NCI-H146 treated with DMSO at 0.1 percent for 48 hours (cell line): ENCODE measurements around the gene IKBKG.
"Not testable (repeated sequence)": the region's sequence is repeated elsewhere in the genome, so short reads cannot be mapped to it uniquely, and the experiment has no call there.

ENCODE experiments used
- DNase-seq: peaks from one replicate; lab custom pipeline; 2025; ENCODE audit not compliant: unreplicated experiment; lab: John Stamatoyannopoulos, UW

Gene IKBKG

DNA sequence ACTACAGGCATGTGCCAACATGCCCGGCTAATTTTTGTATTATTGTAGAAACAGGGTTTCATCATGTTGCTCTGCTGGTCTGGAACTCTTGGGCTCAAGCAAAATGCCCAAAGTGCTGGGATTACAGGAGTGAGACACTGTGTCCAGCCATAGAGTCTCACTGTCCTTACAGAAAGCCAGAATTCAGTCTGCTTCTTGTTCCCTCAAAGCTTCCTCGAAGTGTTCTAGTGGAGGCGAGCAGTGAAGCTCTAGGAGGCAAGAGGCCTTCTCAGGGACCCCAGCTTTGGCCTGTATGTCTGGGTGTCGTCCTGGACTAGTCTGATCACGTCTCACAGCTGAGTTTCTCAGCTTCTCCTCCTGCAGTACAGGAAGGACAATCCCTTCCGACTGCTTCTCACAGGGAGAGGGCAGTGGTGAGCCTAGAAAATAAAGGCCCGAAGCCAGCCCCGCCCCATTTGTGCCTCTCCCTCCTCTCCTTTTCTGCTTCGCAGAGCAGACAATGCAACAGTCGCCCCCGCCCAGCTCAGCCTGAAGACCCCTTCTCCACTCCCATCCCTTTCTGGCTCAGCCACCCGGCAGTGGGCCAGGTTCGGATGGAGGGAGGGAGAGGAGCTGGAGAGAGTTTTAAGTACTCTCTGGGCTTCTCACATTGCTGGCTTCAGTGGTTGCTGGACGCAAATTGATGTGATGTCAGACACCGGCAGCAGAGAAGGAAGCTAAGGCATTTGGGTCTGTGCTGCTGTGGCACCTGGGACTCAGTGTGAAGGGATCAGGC is 20.3 kb upstream of the IKBKG start:
- DNase-seq: peak; percentile 55

GRCh38 chrX:154529206-154529612 is 18.2 kb upstream of the IKBKG start:
- no peak for DNase-seq

DNA sequence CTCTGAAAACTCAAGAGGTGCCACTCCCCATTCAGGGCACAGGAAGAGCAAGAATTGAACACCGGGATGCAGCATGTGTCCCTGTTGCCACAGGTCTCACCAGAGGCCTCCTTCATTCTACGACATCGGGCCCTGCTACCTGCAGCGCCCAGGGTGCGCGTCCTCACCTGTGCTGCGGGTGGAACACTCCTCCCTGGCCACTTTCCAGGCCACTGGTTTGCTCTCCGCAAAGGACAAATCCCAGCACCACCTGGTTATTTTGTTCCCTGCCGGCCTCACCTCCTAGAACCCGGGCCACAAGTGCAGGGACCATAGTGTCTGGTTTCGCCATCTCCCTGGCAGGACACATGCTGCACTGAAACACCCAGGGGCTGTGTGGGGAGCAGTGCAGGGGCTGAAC is 17.1 kb upstream of the IKBKG start:
- DNase-seq: no peak

- DNase-seq: no peak
Observed at GRCh38 chrX:154531626-154532025, 15.8 kb upstream of the IKBKG start.

DNA sequence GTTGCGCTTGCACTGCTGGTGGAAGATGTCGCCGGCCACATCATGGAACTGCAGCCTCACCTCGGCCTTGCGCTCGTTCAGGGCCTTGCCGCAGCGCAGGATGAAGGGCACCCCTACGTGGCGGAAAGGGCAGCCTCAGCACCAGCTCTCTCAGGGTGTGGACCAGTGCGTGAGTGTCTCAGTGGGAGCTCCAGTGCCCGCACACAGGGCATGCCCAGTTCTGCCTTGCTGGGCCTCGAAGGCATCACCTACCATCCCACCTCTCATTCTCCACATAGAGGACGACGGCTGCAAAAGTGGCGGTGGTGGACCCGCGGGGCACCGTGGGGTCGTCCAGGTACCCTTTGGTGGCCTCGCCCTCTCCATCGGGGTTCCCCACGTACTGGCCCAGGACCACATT is 14.7 kb upstream of the IKBKG start:
- no peak for DNase-seq

- DNase-seq: peak; percentile 28
Observed at GRCh38 chrX:154534526-154535322, 12.7 kb upstream of the IKBKG start.

GRCh38 chrX:154535892-154536291 is 11.5 kb upstream of the IKBKG start:
- DNase-seq: no peak

DNA sequence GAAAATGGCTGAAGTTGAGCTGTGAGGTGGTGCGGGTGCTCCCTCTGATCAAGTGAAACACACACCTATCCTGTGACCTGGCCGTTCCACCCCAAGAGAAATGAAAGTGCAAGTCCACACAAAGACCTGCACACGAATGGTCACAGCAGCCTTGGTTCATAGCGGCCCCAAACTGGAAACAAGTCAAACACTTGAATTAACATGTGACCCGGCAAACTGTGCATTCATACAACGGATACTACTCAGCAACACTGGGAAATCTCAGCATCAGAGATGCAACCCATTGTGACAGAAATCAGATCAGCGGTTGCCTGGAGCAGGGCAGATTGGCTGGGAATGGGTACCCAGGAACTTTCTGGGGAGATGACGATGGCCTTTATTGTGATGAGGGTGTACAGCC is 8.3 kb upstream of the IKBKG start:
- DNase-seq: no peak

GRCh38 chrX:154540365-154540764 is 7.1 kb upstream of the IKBKG start:
- not testable (repeated sequence) for DNase-seq

- no peak for DNase-seq
Observed at GRCh38 chrX:154540897-154541535, 6.4 kb upstream of the IKBKG start.

GRCh38 chrX:154541589-154541895 is 5.9 kb upstream of the IKBKG start:
- DNase-seq: no peak

DNA sequence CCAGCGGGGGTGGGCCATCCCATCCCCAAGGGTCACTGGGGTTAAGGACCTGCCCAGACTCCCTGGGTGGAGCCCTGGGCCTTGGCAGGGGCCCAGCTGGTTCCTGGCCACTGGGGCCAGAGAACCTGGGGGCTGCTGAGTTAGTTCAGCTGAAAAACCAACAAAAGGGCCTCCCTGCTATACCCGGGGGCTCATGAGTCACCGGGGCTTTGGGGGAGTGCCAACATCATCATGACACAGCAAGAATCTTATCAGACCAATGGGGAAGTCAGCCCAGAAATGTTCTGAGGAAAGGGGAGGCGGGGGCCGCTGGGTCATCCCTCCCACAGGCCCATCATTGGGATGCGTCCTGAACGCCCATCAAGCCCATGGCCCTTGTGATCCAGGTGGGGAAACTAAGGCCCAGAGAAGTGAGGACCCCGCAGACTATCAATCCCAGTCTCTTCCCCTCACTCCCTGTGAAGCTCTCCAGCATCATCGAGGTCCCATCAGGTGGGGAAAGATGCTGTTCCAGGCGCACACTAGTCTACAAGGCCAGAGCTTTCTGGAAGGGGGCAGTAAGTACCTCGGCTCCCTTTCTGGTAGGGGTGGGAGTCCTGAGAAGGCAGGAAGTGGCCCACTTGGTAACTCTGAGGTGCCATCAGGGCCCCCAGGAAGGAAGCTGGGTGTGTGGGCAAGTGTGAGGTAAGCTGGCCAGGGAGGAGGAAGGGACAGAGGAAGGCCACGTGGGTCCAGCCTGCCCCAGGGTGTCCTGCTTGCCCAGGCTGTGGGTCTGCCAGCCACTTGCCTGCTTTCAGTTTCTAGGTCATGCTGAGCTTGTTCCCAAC is 5.3 kb upstream of the IKBKG start:
- no peak for DNase-seq

DNA sequence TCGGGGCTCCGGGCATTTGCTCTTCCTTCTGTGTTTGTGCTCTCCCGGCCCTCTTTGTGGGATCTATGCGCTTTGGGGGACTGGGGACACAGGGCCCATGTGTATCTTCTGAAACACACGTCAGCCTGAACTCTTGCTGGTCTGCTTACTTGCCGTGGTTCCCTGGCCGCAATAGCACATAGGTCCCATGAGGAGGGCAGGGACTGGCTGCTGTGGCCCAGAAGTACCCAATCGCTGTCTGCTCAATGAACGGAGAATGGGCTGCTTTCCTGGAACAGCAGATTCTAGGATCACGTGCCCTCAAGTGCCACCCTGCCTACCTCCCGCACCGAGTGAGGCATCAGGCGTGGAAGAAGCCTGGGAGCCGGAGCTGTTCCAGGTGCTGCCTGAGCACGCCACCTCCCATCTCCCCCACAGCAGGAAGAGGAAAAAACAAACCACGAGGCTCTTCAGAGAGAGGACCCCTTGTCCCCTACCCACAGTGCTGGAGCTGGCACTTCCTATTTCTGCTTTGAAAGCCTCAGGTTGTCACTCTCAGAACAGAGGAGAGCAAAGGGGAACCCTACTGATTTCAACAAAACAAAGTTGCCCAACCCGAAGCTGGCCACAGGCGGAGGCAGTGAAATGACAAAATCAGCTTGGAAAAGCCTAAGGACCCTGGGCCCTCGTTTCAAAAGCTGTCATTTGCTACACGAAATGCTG is 4.5 kb upstream of the IKBKG start:
- no peak for DNase-seq

DNA sequence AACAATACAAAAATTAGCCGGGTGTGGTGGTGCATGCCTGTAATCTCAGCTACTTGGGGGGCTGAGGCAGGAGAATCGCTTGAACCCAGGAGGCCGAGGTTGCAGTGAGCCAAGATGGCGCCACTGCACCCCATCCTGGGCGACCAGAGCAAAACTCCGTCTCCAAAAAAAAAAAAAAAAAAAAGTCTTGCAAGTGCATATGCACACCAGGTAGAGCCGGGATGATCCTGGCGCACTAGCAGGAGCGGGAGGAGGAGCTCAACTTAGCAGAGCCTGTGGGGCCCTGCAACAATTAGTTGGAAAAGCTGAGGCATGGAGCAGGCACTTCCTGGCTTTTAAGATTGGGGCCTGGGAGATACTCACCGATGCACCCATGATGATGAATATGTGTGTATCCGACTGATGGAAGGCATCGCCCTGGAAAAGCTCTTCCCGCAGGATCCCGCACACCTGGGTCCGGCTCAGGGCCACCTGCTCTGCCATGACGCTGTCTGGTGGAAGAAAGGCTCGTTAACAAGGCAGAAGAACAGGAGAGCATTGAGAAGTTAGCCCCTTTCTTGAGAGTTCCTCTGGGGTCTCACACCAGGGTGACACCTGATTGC is 1.6 kb upstream of the IKBKG start:
- no peak for DNase-seq

GRCh38 chrX:154546354-154547244 is 821 bp upstream of the IKBKG start, which contains the start of gene G6PD:
TSS of gene G6PD (minus strand) at chrX:154546846. CDS start at chrX:154546155, 691 bp downstream.
- DNase-seq: peak; percentile 24

GRCh38 chrX:154548028-154548316 is 552 bp downstream of the IKBKG start:
- DNase-seq: no peak

GRCh38 chrX:154549766-154550165 is 2.3 kb downstream of the IKBKG start:
- DNase-seq: no peak

GRCh38 chrX:154552112-154552806 is 4.8 kb downstream of the IKBKG start:
- not testable (repeated sequence) for DNase-seq
